H9 (cell line): ENCODE measurements around the gene OGFRL1. TPM values are rescaled to one million over a fixed set of nuclear protein-coding genes. Genes with fewer than 3 reads are reported as not detected.

Experiments used
- DNase-seq: peaks from one replicate; pipeline ENCODE4 v3.0.0-alpha.2; 2017
- H2AFZ ChIP-seq: one replicate; pipeline ENCODE4 v1.6.1; 2013; ENCODE audit warnings: mild to moderate bottlenecking, low read length, control low read depth, moderate library complexity
- H2AK5ac ChIP-seq: 2 replicates; pipeline ENCODE4 v1.6.1; 2013; ENCODE audit warnings: low read length, control low read depth, mixed read lengths; ENCODE audit not compliant: insufficient read length
- H2BK120ac ChIP-seq: one replicate; pipeline ENCODE4 v1.6.1; 2013; ENCODE audit warnings: low read depth, mild to moderate bottlenecking, low read length, control low read depth, inconsistent platforms; ENCODE audit not compliant: poor library complexity, severe bottlenecking
- H2BK12ac ChIP-seq: 2 replicates; pipeline ENCODE4 v1.6.1; 2013; ENCODE audit warnings: low read length, control low read depth, mixed read lengths, low read depth; ENCODE audit not compliant: insufficient read length
- H2BK15ac ChIP-seq: 2 replicates; pipeline ENCODE4 v1.6.1; 2013; ENCODE audit warnings: low read depth, low read length, control low read depth
- H2BK20ac ChIP-seq: one replicate; pipeline ENCODE4 v1.6.1; 2013; ENCODE audit warnings: low read depth, mild to moderate bottlenecking, low read length, control low read depth, inconsistent platforms; ENCODE audit not compliant: poor library complexity, severe bottlenecking
- H2BK5ac ChIP-seq: 2 replicates; pipeline ENCODE4 v1.6.1; 2013; ENCODE audit warnings: low read length, control low read depth, mixed read lengths; ENCODE audit not compliant: insufficient read length
- H3K14ac ChIP-seq: 2 replicates; pipeline ENCODE4 v1.6.1; 2013; ENCODE audit warnings: low read length, control low read depth; ENCODE audit not compliant: insufficient read depth
- H3K18ac ChIP-seq: 2 replicates; pipeline ENCODE4 v1.6.1; 2013; ENCODE audit warnings: low read depth, mild to moderate bottlenecking, mixed read lengths, low read length, control low read depth; ENCODE audit not compliant: insufficient read length
- H3K23ac ChIP-seq: 2 replicates; pipeline ENCODE4 v1.6.1; 2013; ENCODE audit warnings: low read length, control low read depth, mixed read lengths, low read depth; ENCODE audit not compliant: insufficient read length
- H3K23me2 ChIP-seq: 2 replicates; pipeline ENCODE4 v1.6.1; 2013; ENCODE audit warnings: low read depth, mild to moderate bottlenecking, mixed read lengths, low read length, control low read depth; ENCODE audit not compliant: insufficient read length, poor library complexity, severe bottlenecking
- H3K27ac ChIP-seq: 2 replicates; pipeline ENCODE4 v1.5.1; 2013; ENCODE audit warnings: low read length, control low read depth, mixed read lengths, low read depth; ENCODE audit not compliant: insufficient read length
- H3K27me3 ChIP-seq: 2 replicates; pipeline ENCODE4 v1.6.1; 2013; ENCODE audit warnings: low read length, control low read depth, inconsistent platforms; ENCODE audit not compliant: insufficient read depth
- H3K4ac ChIP-seq: 2 replicates; pipeline ENCODE4 v1.6.1; 2013; ENCODE audit warnings: low read depth, mild to moderate bottlenecking, control low read depth, inconsistent platforms, low read length, moderate library complexity
- H3K4me1 ChIP-seq: 2 replicates; pipeline ENCODE4 v1.6.1; 2013; ENCODE audit warnings: low read length, control low read depth, inconsistent platforms; ENCODE audit not compliant: insufficient read depth
- H3K4me2 ChIP-seq: 2 replicates; pipeline ENCODE4 v1.6.1; 2013; ENCODE audit warnings: low read length, control low read depth, mixed read lengths; ENCODE audit not compliant: insufficient read length, insufficient read depth
- H3K56ac ChIP-seq: 2 replicates; pipeline ENCODE4 v1.6.1; 2013; ENCODE audit warnings: low read depth, mild to moderate bottlenecking, mixed read lengths, low read length, control low read depth; ENCODE audit not compliant: insufficient read length
- H3K79me1 ChIP-seq: 2 replicates; pipeline ENCODE4 v1.6.1; 2013; ENCODE audit warnings: low read depth, mild to moderate bottlenecking, moderate library complexity, low read length, control low read depth, inconsistent platforms; ENCODE audit not compliant: insufficient read depth, poor library complexity, severe bottlenecking
- H3K79me2 ChIP-seq: 2 replicates; pipeline ENCODE4 v1.6.1; 2013; ENCODE audit warnings: low read length, control low read depth, inconsistent platforms; ENCODE audit not compliant: insufficient read depth
- H3K9ac ChIP-seq: 2 replicates; pipeline ENCODE4 v1.6.1; 2013; ENCODE audit warnings: low read length, control low read depth, mixed read lengths; ENCODE audit not compliant: insufficient read length; ENCODE audit errors: extremely low read depth
- H3K9me3 ChIP-seq: one replicate; pipeline ENCODE4 v1.6.1; 2013; ENCODE audit warnings: low read depth, low read length, inconsistent platforms; ENCODE audit not compliant: control insufficient read depth
- H3T11ph ChIP-seq: one replicate; pipeline ENCODE4 v1.6.1; 2013; ENCODE audit warnings: mild to moderate bottlenecking, low read length, control low read depth, inconsistent platforms
- H4K20me1 ChIP-seq: one replicate; pipeline ENCODE4 v1.6.1; 2013; ENCODE audit not compliant: control insufficient read depth, insufficient read length, insufficient read depth
- H4K5ac ChIP-seq: 2 replicates; pipeline ENCODE4 v1.6.1; 2013; ENCODE audit warnings: low read depth, mild to moderate bottlenecking, mixed read lengths, low read length, control low read depth; ENCODE audit not compliant: insufficient read length
- H4K8ac ChIP-seq: replicated peaks from 2 replicates; pipeline ENCODE4 v1.6.1; 2013; ENCODE audit warnings: low read length, control low read depth, mixed read lengths, low read depth; ENCODE audit not compliant: insufficient read length
- H4K91ac ChIP-seq: 2 replicates; pipeline ENCODE4 v1.6.1; 2013; ENCODE audit warnings: low read depth, mild to moderate bottlenecking, moderate library complexity, mixed read lengths, low read length, control low read depth; ENCODE audit not compliant: insufficient read length
- H3K27ac Mint-ChIP-seq, 3 experiments: 2 replicates in 2 of 3; 3 replicates in 1 of 3; pipeline ENCODE4 v1.8.0; 2020 to 2021; ENCODE audit warnings: mixed read lengths in 3 of 3, mild to moderate bottlenecking in 1 of 3, moderate library complexity in 1 of 3
- H3K27me3 Mint-ChIP-seq: 2 replicates; pipeline ENCODE4 v1.8.0; 2021; ENCODE audit warnings: low read depth, mild to moderate bottlenecking, moderate library complexity, mixed read lengths
- H3K36me3 Mint-ChIP-seq, 3 experiments: 2 replicates in 2 of 3; 3 replicates in 1 of 3; pipeline ENCODE4 v1.8.0; 2020 to 2021; ENCODE audit warnings: low read depth in 3 of 3, mixed read lengths in 3 of 3; ENCODE audit not compliant: insufficient read depth in 1 of 3
- H3K4me1 Mint-ChIP-seq, 2 experiments: 2 replicates each; pipeline ENCODE4 v1.8.0; 2020; ENCODE audit warnings: mixed read lengths in 2 of 2
- H3K4me3 Mint-ChIP-seq, 2 experiments: 2 replicates in 1 of 2; 3 replicates in 1 of 2; pipeline ENCODE4 v1.8.0; 2020 to 2021; ENCODE audit warnings: mild to moderate bottlenecking in 2 of 2, mixed read lengths in 2 of 2, moderate library complexity in 1 of 2
- H3K9me3 Mint-ChIP-seq, 2 experiments: 2 replicates in 1 of 2; 3 replicates in 1 of 2; pipeline ENCODE4 v1.8.0; 2020; ENCODE audit warnings: mild to moderate bottlenecking in 2 of 2, mixed read lengths in 2 of 2, moderate library complexity in 1 of 2
- CTCF ChIP-seq: fragments of 200-600 bp; sonication (generic); conservative IDR thresholded peaks from 3 replicates; pipeline ENCODE4 v1.8.0; 2021; ENCODE audit warnings: antibody characterized with exemption, mild to moderate bottlenecking
- WGBS: extraction: QIAGEN DNeasy Blood & Tissue Kit; methylation state at CpG from one replicate; pipeline ENCODE4 v1.1.7; 2013; ENCODE audit warnings: missing lambda C conversion rate, low lambda C conversion rate, mixed read lengths; ENCODE audit not compliant: insufficient read length; ENCODE audit errors: extremely low coverage; 5-methylcytosine and 5-hydroxymethylcytosine counted together
- total RNA-seq: library from RNA; stranded (reverse); gene quantifications from 2 replicates; pipeline ENCODE4 v1.2.1, GENCODE V29; 2021

OGFRL1 gene
- total RNA-seq, 1 experiment from 2014 or later, result 2.8 TPM

- Histone ChIP-seq H2AFZ (no peak overlapping the region), H2BK12ac (no peak overlapping the region), H2BK5ac (no peak overlapping the region), H3K79me1 (no peaks in the 10 kb centered on the region), H4K5ac (no peak overlapping the region), H3K4ac (no peak overlapping the region), H2AK5ac (no peak overlapping the region), H3K23me2 (peaks cover 9% of the 10 kb centered on the region), H3K27me3 (no peaks in the 10 kb centered on the region; the same call in 1 of the 2 replicates), H4K91ac (no peak overlapping the region), H3K56ac (no peak overlapping the region), H3K9me3 (no peaks in the 10 kb centered on the region), H4K20me1 (no peaks in the 10 kb centered on the region), H2BK20ac (no peak overlapping the region), H2BK15ac (no peak overlapping the region), H3K27ac (no peak overlapping the region), H3K4me2 (peak overlapping the region; percentile 84), H3K14ac (no peak overlapping the region), H3K9ac (no peak overlapping the region), H4K8ac (no peak overlapping the region), H3K23ac (no peak overlapping the region), H3K79me2 (peaks cover 5% of the 10 kb centered on the region; the same call in 1 of the 2 replicates), H2BK120ac (no peak overlapping the region), H3K4me1 (peaks cover 3% of the 10 kb centered on the region; the same call in 1 of the 2 replicates), H3K18ac (no peak overlapping the region), H3T11ph (no peak overlapping the region)
- no CpG with 5 or more reads among the region's 5 CpGs for WGBS
- peaks cover 23 to 26% of the 10 kb centered on the region in 2 experiments for H3K4me1 Mint-ChIP-seq
- no peak overlapping the region for H3K27ac Mint-ChIP-seq
- peak overlapping the region; percentile 61 to 84 for H3K4me3 Mint-ChIP-seq
- H3K9me3 Mint-ChIP-seq, result no peaks in the 10 kb centered on the region
- no peak for DNase-seq
- H3K36me3 Mint-ChIP-seq, result peaks cover 0 to 7% (median 0%) of the 10 kb centered on the region in 3 experiments; a peak in 4 of 7 replicates
- TF ChIP-seq CTCF, result no peak
- H3K27me3 Mint-ChIP-seq, result peaks cover 9% of the 10 kb centered on the region
These were observed 1.2 kb downstream of the OGFRL1 start for GRCh38 chr6:71289802-71290175.
